Upper lobe of left lung (tissue), 6 donors: ENCODE data around the gene MTREX. TPM values are rescaled to one million over a fixed set of nuclear protein-coding genes. Genes with fewer than 3 reads are reported as not detected.

Source experiments
- ATAC-seq, 2 donors: fragments of 200-7000 bp; cut with Tn5 transposase; one replicate each; pipeline ENCODE4 v1.9.1; 2022; ENCODE audit warnings: mild to moderate bottlenecking in 2 of 2, moderate library complexity in 2 of 2; ENCODE audit not compliant: low FRiP score in 2 of 2
- DNase-seq, 2 donors: peaks; one replicate each; pipeline ENCODE4 v3.0.0-alpha.2; 2019 to 2020
- H3K27ac ChIP-seq, 4 donors: fragments of 200-600 bp; sonication (generic); one replicate each; pipeline ENCODE4 v1.5.1; 2016 to 2019
- H3K27me3 ChIP-seq, 4 donors: fragments of 200-600 bp; sonication (generic); one replicate each; pipeline ENCODE4 v1.5.1; 2017 to 2019
- H3K36me3 ChIP-seq, 4 donors: fragments of 200-600 bp; sonication (generic); one replicate each; pipeline ENCODE4 v1.5.1; 2016 to 2019
- H3K4me1 ChIP-seq, 4 donors: fragments of 200-600 bp; sonication (generic); one replicate each; pipeline ENCODE4 v1.5.1; 2018 to 2019
- H3K4me3 ChIP-seq, 4 donors: fragments of 200-600 bp; sonication (generic); one replicate each; pipeline ENCODE4 v1.5.1; 2017 to 2019; ENCODE audit warnings: mild to moderate bottlenecking in 2 of 4, moderate library complexity in 1 of 4
- H3K9me3 ChIP-seq, 4 donors: fragments of 200-600 bp; sonication (generic); one replicate each; pipeline ENCODE4 v1.5.1; 2018 to 2019
- CTCF ChIP-seq, 6 experiments: fragments of 450-650 bp in 4 of 6; fragments of 200-600 bp in 2 of 6; sonication (generic) in 2 of 6; IDR thresholded peaks; one replicate each; pipeline ENCODE4 v1.5.1; 2016 to 2019; ENCODE audit warnings: antibody characterized with exemption in 6 of 6
- EP300 ChIP-seq, 4 donors: sonication (generic); formaldehyde crosslinking; IDR thresholded peaks; one replicate each; pipeline ENCODE4 v1.5.1; 2017; ENCODE audit warnings: antibody characterized with exemption in 4 of 4, control low read depth in 2 of 4
- POLR2A ChIP-seq, 4 donors: fragments of 450-650 bp; IDR thresholded peaks; one replicate each; pipeline ENCODE4 v1.5.1; 2016 to 2017; ENCODE audit warnings: antibody characterized with exemption in 4 of 4, mild to moderate bottlenecking in 2 of 4
- POLR2AphosphoS5 ChIP-seq, 2 donors: sonication (generic); formaldehyde crosslinking; IDR thresholded peaks; one replicate each; pipeline ENCODE4 v1.5.1; 2017; ENCODE audit warnings: antibody characterized with exemption in 2 of 2
- WGBS, 2 donors: methylation state at CpG; one replicate each; pipeline ENCODE4 v1.1.5; 2017 to 2018; 5-methylcytosine and 5-hydroxymethylcytosine counted together
- total RNA-seq, 6 donors: library from RNA; depleted of rRNA in 4 of 6; stranded (reverse); fragments of >200 nt in 4 of 6; gene quantifications; one replicate each; pipeline versions ENCODE4 v1.1.0 to v1.2.1, GENCODE V29; 2016 to 2021
- donor health status: DM: no; HTN: no; CAD: no; lungs with moderate emphysema.
- donor health status: DM: no; HTN: yes; CAD: no; lungs with severe emphysema.

MTREX gene
- total RNA-seq, 6 donors from 2014 or later = 44.1 to 179 (median 61.6) TPM

- no peaks in the 10 kb centered on the region for H3K9me3 ChIP-seq
- no peak overlapping the region for H3K4me3 ChIP-seq
- H3K27ac ChIP-seq = no peak overlapping the region
- DNase-seq (no peak), ATAC-seq (no peak)
- peaks cover 0 to 3% (median 1%) of the 10 kb centered on the region in 4 donors for H3K4me1 ChIP-seq
- TF ChIP-seq CTCF (IDR thresholded peaks at IDR 0.05) (no peak), EP300 (IDR thresholded peaks at IDR 0.05) (no peak), POLR2AphosphoS5 (IDR thresholded peaks at IDR 0.05) (no peak), POLR2A (IDR thresholded peaks at IDR 0.05) (no peak)
- no peaks in the 10 kb centered on the region for H3K27me3 ChIP-seq
- WGBS, 2 donors = 66 to 72% methylated on average over 3 of the region's 3 CpGs
- peaks cover 0 to 47% (median 2%) of the 10 kb centered on the region in 4 donors for H3K36me3 ChIP-seq
Observed at GRCh38 chr5:55410845-55411244, 103.1 kb downstream of the MTREX start.

GRCh38 chr5:55411876-55412275 lies 104.1 kb downstream of the MTREX start:
- ATAC-seq = no peak
- WGBS, 2 donors = 93 to 94% methylated on average over 1 of the region's 1 CpG
- no peak for DNase-seq
- TF ChIP-seq EP300 (IDR thresholded peaks at IDR 0.05) (no peak), POLR2AphosphoS5 (IDR thresholded peaks at IDR 0.05) (no peak), CTCF (IDR thresholded peaks at IDR 0.05) (no peak), POLR2A (IDR thresholded peaks at IDR 0.05) (no peak)
- Histone ChIP-seq H3K9me3 (no peaks in the 10 kb centered on the region), H3K27me3 (no peaks in the 10 kb centered on the region), H3K36me3 (peaks cover 0 to 46% (median 2%) of the 10 kb centered on the region in 4 donors), H3K4me3 (no peak overlapping the region), H3K27ac (no peak overlapping the region), H3K4me1 (peaks cover 0 to 3% (median 0%) of the 10 kb centered on the region in 4 donors)

GRCh38 chr5:55413644-55414043 lies 105.9 kb downstream of the MTREX start:
- H3K4me3 ChIP-seq = no peak overlapping the region
- ATAC-seq = no peak
- WGBS, 2 donors = 85 to 90% methylated on average over 2 of the region's 2 CpGs
- H3K27ac ChIP-seq = no peak overlapping the region
- no peaks in the 10 kb centered on the region for H3K9me3 ChIP-seq
- DNase-seq = no peak
- no peaks in the 10 kb centered on the region for H3K27me3 ChIP-seq
- peaks cover 0 to under 1% (median under 1%) of the 10 kb centered on the region in 4 donors for H3K4me1 ChIP-seq
- peaks cover 0 to 47% (median 2%) of the 10 kb centered on the region in 4 donors for H3K36me3 ChIP-seq
- TF ChIP-seq EP300 (IDR thresholded peaks at IDR 0.05) (no peak), POLR2AphosphoS5 (IDR thresholded peaks at IDR 0.05) (no peak), POLR2A (IDR thresholded peaks at IDR 0.05) (no peak), CTCF (IDR thresholded peaks at IDR 0.05) (no peak)

GRCh38 chr5:55415071-55415470 lies 107.3 kb downstream of the MTREX start:
- no peaks in the 10 kb centered on the region for H3K9me3 ChIP-seq
- H3K27me3 ChIP-seq = no peaks in the 10 kb centered on the region
- peaks cover 0 to 6% (median 3%) of the 10 kb centered on the region in 4 donors for H3K4me1 ChIP-seq
- no peak for DNase-seq
- H3K36me3 ChIP-seq = peaks cover 0 to 48% (median 2%) of the 10 kb centered on the region in 4 donors
- no peak for TF ChIP-seq POLR2A (IDR thresholded peaks at IDR 0.05)
- TF ChIP-seq EP300 (IDR thresholded peaks at IDR 0.05) = no peak
- TF ChIP-seq CTCF (IDR thresholded peaks at IDR 0.05) = no peak
- no peak for TF ChIP-seq POLR2AphosphoS5 (IDR thresholded peaks at IDR 0.05)
- H3K4me3 ChIP-seq = no peak overlapping the region
- no peak overlapping the region for H3K27ac ChIP-seq
- ATAC-seq = no peak

GRCh38 chr5:55416306-55416705 lies 108.5 kb downstream of the MTREX start:
- peaks cover 0 to 48% (median 1%) of the 10 kb centered on the region in 4 donors for H3K36me3 ChIP-seq
- H3K9me3 ChIP-seq = no peaks in the 10 kb centered on the region
- TF ChIP-seq CTCF (IDR thresholded peaks at IDR 0.05) = no peak
- no peak for TF ChIP-seq POLR2AphosphoS5 (IDR thresholded peaks at IDR 0.05)
- TF ChIP-seq POLR2A (IDR thresholded peaks at IDR 0.05) = no peak
- no peak for TF ChIP-seq EP300 (IDR thresholded peaks at IDR 0.05)
- no peak overlapping the region for H3K4me3 ChIP-seq
- no peak for DNase-seq
- no peaks in the 10 kb centered on the region for H3K27me3 ChIP-seq
- no peak for ATAC-seq
- no peak overlapping the region for H3K27ac ChIP-seq
- H3K4me1 ChIP-seq = peaks cover 0 to 6% (median 3%) of the 10 kb centered on the region in 4 donors
